ENCODE results near the gene NUDT13.

NUDT13 gene

GRCh38 chr10:73167458-73167782, 57.2 kb downstream of the NUDT13 start:
- DNase-seq, result no peak

- DNase-seq, result peak; percentile 97
Observed at GRCh38 chr10:73167783-73168464, 57.7 kb downstream of the NUDT13 start, which contains the start of the genes ECD and FAM149B1. Gene ECD (minus strand): TSS chr10:73168008. CDS start chr10:73163937, 4,071 bp downstream. Gene FAM149B1 (plus strand): TSS chr10:73168119. CDS start chr10:73168340, 221 bp downstream.

- DNase-seq, result no peak
Observed at GRCh38 chr10:73168465-73168803, 58.2 kb downstream of the NUDT13 start.

- DNase-seq, result no peak
Observed at GRCh38 chr10:73169320-73169719, 59.1 kb downstream of the NUDT13 start.

GRCh38 chr10:73172867-73173266, 62.6 kb downstream of the NUDT13 start:
- DNase-seq, result no peak

GRCh38 chr10:73174148-73174925, 64.1 kb downstream of the NUDT13 start:
- DNase-seq, result no peak

Data from left hindlimb (tissue), 1 donor.